Mucosa of gallbladder (tissue), 1 donor: Measurements from ENCODE around the gene PTH2. TPM values are rescaled to one million over a fixed set of nuclear protein-coding genes. Genes with fewer than 3 reads are reported as not detected.
"Not testable (repeated sequence)": the region's sequence is repeated elsewhere in the genome, so short reads cannot be mapped to it uniquely, and the experiment has no call there.

ENCODE experiments used
- DNase-seq: peaks from one replicate; pipeline ENCODE4 v3.0.0-alpha.2; 2020; ENCODE audit warnings: low spot score
- total RNA-seq: library from RNA; stranded (reverse); gene quantifications from one replicate; pipeline ENCODE4 v1.2.1, GENCODE V29; 2021
- donor health status: DM: no; HTN: no; CAD: no.

Gene PTH2
- total RNA-seq, 1 donor from 2014 or later: not detected

DNA sequence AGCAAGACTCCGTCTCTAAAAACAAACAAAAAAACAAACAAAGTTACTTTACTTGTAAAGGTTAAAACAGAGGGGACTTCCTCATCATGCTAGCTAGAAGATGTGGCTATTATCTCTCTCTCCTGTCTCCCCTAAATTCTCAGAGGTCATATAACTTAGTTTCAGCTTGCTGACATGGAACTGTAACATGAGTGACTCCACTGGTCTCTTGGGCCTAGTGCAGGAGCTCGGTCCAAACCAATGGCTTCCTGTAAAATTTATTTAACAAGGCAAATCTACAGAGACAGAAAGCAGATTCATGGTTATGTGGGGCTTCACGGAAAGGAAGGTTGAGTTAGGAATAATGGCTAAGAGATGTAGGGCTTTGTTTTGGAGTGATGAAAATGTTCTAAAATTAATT lies 44.7 kb downstream of the PTH2 start:
- no peak for DNase-seq

DNA sequence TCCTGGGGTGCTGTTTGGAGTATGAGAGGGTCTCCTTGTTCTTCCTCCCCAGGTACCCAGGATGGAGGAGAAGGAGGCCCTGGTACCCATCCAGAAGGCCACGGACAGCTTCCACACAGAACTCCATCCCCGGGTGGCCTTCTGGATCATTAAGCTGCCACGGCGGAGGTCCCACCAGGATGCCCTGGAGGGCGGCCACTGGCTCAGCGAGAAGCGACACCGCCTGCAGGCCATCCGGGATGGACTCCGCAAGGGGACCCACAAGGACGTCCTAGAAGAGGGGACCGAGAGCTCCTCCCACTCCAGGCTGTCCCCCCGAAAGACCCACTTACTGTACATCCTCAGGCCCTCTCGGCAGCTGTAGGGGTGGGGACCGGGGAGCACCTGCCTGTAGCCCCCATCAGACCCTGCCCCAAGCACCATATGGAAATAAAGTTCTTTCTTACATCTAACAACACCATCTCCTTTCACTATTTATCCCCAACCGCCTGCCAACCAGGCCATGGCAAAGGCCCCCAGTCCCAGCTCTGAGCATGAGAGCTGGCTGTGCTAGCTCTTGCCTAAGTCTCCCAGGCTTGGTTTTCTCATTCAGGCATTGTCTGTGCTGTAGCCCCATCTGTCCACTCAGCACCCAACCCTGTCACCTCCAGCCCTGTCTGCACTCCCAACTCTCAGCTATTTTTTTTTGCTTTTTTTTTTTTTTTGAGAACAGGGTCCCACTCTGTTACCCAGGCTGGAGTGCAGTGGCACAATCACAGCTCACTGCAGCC lies 48.4 kb downstream of the PTH2 start:
- DNase-seq: no peak

DNA sequence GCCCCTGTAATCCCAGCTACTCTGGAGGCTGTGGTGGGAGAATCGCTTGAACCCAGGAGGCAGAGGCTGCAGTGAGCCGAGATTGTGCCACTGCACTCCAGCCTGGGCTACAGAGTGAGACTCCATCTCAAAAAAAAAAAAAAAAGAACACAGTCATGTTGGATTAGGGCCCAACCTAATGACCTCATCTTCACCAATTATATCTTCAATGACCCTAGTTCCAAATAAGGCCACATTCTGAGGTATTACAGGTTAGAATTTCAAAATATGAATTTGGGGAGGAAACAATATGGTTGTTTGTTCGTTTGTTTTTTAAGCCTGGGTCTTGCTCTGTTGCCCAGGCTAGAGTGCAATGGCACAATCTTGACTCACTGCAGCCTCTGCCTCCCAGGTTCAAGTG lies 50.1 kb downstream of the PTH2 start:
- DNase-seq: not testable (repeated sequence)

Other genes starting within 250 kb of the PTH2 start
- gene SLC6A16, start 98.2 kb downstream of the PTH2 start, total RNA-seq: 0.86 TPM
- gene CD37, start 88.0 kb downstream of the PTH2 start, total RNA-seq: 27.5 TPM
- 18.0 TPM for gene TEAD2, start 61.0 kb downstream of the PTH2 start, total RNA-seq
- gene DKKL1, start 59.6 kb downstream of the PTH2 start, total RNA-seq: not detected
- not detected for gene KASH5, start 35.2 kb downstream of the PTH2 start, total RNA-seq
- not detected for gene GFY, start 1.9 kb upstream of the PTH2 start, total RNA-seq
- 1.6 TPM for gene SLC17A7, start 18.1 kb upstream of the PTH2 start, total RNA-seq
- 77.9 TPM for gene PIH1D1, start 28.4 kb upstream of the PTH2 start, total RNA-seq
- 45.3 TPM for gene ALDH16A1, start 29.8 kb upstream of the PTH2 start, total RNA-seq
- 10.2 TPM for gene FLT3LG, start 50.8 kb upstream of the PTH2 start, total RNA-seq
- gene RPL13A, start 64.2 kb upstream of the PTH2 start, total RNA-seq: 2,400 TPM
- 1,395 TPM for gene RPS11, start 73.0 kb upstream of the PTH2 start, total RNA-seq
- 320 TPM for gene FCGRT, start 89.2 kb upstream of the PTH2 start, total RNA-seq
- 42.8 TPM for gene RCN3, start 104.6 kb upstream of the PTH2 start, total RNA-seq
- 56.3 TPM for gene NOSIP, start 157.1 kb upstream of the PTH2 start, total RNA-seq
- 18.2 TPM for gene PRRG2, start 157.9 kb upstream of the PTH2 start, total RNA-seq
- 42.7 TPM for gene PRR12, start 167.7 kb upstream of the PTH2 start, total RNA-seq
- gene RRAS, start 216.7 kb upstream of the PTH2 start, total RNA-seq: 96.1 TPM
- 86.0 TPM for gene SCAF1, start 218.8 kb upstream of the PTH2 start, total RNA-seq
- 174 TPM for gene IRF3, start 242.4 kb upstream of the PTH2 start, total RNA-seq
- gene BCL2L12, start 242.5 kb upstream of the PTH2 start, total RNA-seq: 18.9 TPM